SH-SY5Y (cell line): ENCODE measurements around the gene REN.

Experiments
- GATA2 ChIP-seq: IDR thresholded peaks from 2 replicates; pipeline ENCODE4 v1.6.1; 2011; ENCODE audit warnings: mild to moderate bottlenecking, low read depth, low read length
- GATA3 ChIP-seq: IDR thresholded peaks from 2 replicates; pipeline ENCODE4 v1.6.1; 2011; ENCODE audit warnings: low read depth, mild to moderate bottlenecking, low read length, moderate library complexity

- no peak for TF ChIP-seq GATA2
- no peak for TF ChIP-seq GATA3
Observed at GRCh38 chr1:204115116-204115515, 51.0 kb downstream of the REN start.
